SIG-M5 (cell line): Measurements from ENCODE around the gene SHISA7.

ENCODE experiments used
- DNase-seq: peaks from one replicate; lab custom pipeline; 2025; lab: John Stamatoyannopoulos, UW

SHISA7 gene

GRCh38 chr19:55482156-55482961 lies 39.3 kb upstream of the SHISA7 start:
- no peak for DNase-seq

- no peak for DNase-seq
Measured at GRCh38 chr19:55481794-55482155, 38.7 kb upstream of the SHISA7 start.

- DNase-seq = no peak
Measured at GRCh38 chr19:55481148-55481793, 38.2 kb upstream of the SHISA7 start.

GRCh38 chr19:55479451-55480230 lies 36.5 kb upstream of the SHISA7 start:
- no peak for DNase-seq

GRCh38 chr19:55479045-55479444 lies 35.9 kb upstream of the SHISA7 start:
- no peak for DNase-seq

GRCh38 chr19:55478364-55478763 lies 35.3 kb upstream of the SHISA7 start:
- DNase-seq = no peak

GRCh38 chr19:55477905-55478304 lies 34.8 kb upstream of the SHISA7 start:
- DNase-seq = no peak

- DNase-seq = peak; percentile 61
Measured at GRCh38 chr19:55476100-55476775, 33.1 kb upstream of the SHISA7 start, which contains the start of gene ZNF628. Gene ZNF628 (plus strand): TSS chr19:55476617. CDS start chr19:55479911, 3,294 bp downstream.

- no peak for DNase-seq
Measured at GRCh38 chr19:55474269-55475265, 31.5 kb upstream of the SHISA7 start.

GRCh38 chr19:55473225-55474012 lies 30.3 kb upstream of the SHISA7 start:
- no peak for DNase-seq

GRCh38 chr19:55472463-55472862 lies 29.4 kb upstream of the SHISA7 start:
- DNase-seq = no peak

GRCh38 chr19:55471266-55471665 lies 28.2 kb upstream of the SHISA7 start:
- no peak for DNase-seq

GRCh38 chr19:55468054-55468393 lies 24.9 kb upstream of the SHISA7 start:
- no peak for DNase-seq

GRCh38 chr19:55467236-55468053 lies 24.3 kb upstream of the SHISA7 start:
- DNase-seq = no peak

- DNase-seq = no peak
Measured at GRCh38 chr19:55466241-55466614, 23.1 kb upstream of the SHISA7 start.

- DNase-seq = no peak
Measured at GRCh38 chr19:55465460-55466240, 22.6 kb upstream of the SHISA7 start.

GRCh38 chr19:55464662-55465054 lies 21.6 kb upstream of the SHISA7 start, which contains the start of gene C19orf85:
Gene C19orf85 (minus strand): TSS chr19:55464751. CDS start chr19:55464554, 197 bp downstream.
- no peak for DNase-seq

- DNase-seq = no peak
Measured at GRCh38 chr19:55464039-55464661, 21.1 kb upstream of the SHISA7 start.
